ENCODE measurements around the gene TMEM131. TPM values are rescaled to one million over a fixed set of nuclear protein-coding genes. Genes with fewer than 3 reads are reported as not detected.
"Not testable (repeated sequence)": the region's sequence is repeated elsewhere in the genome, so short reads cannot be mapped to it uniquely, and the experiment has no call there.

The TMEM131 gene
- total RNA-seq, 2 experiments from 2014 or later, result 39.7 to 40.6 TPM

- POLR2A ChIA-PET, result no interaction called here
- Mint-ChIP-seq H3K4me3 (no peak overlapping the region), H3K4me1 (peaks cover 1% of the 10 kb centered on the region), H3K27me3 (no peaks in the 10 kb centered on the region), H3K9me3 (no peaks in the 10 kb centered on the region), H3K27ac (no peak overlapping the region), H3K36me3 (ENCODE audit: low read depth) (peaks cover 8% of the 10 kb centered on the region)
- CTCF ChIA-PET, result interaction anchor here (0.6 kb wide), 1 partner anchor 249 kb away, joined by 3 read pairs; no protein-coding TSS in a partner anchor
- DNase-seq, result no peak
Observed at GRCh38 chr2:97928591-97928990, 67.2 kb downstream of the TMEM131 start.

GRCh38 chr2:97926946-97927345 is 68.8 kb downstream of the TMEM131 start:
- DNase-seq, result no peak
- CTCF ChIA-PET, result interaction anchor here (1.3 kb wide), 1 partner anchor 10 kb away, joined by 3 read pairs; no protein-coding TSS in a partner anchor
- peaks cover 1% of the 10 kb centered on the region for H3K4me1 Mint-ChIP-seq
- POLR2A ChIA-PET, result no interaction called here
- peaks cover 15% of the 10 kb centered on the region for H3K36me3 Mint-ChIP-seq (ENCODE audit: low read depth)
- no peaks in the 10 kb centered on the region for H3K27me3 Mint-ChIP-seq
- peaks cover 2% of the 10 kb centered on the region for H3K9me3 Mint-ChIP-seq
- H3K4me3 Mint-ChIP-seq, result no peak overlapping the region
- no peak overlapping the region for H3K27ac Mint-ChIP-seq

DNA sequence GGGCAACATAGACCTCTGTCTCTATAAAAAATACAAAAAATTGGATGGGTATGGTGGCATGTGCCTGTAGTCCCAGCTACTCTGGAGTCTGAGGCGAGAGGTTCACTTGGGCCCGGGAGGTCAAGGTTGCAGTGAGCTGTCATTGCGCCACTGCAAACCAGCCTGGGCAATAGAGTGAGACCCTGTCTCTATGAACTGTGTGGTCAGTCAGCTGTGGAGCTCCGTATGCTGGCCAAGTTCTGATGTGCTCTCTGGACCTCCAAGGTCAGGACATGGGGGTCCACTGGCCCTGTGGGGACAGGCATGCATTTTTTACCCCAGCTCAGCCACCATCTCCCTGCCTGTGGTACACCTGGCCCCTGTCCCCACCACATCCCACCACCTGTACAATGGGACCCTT is 71.6 kb downstream of the TMEM131 start:
- Mint-ChIP-seq H3K27ac (no peak overlapping the region), H3K4me1 (no peaks in the 10 kb centered on the region), H3K27me3 (no peaks in the 10 kb centered on the region), H3K36me3 (ENCODE audit: low read depth) (peaks cover 38% of the 10 kb centered on the region), H3K4me3 (no peak overlapping the region), H3K9me3 (peaks cover 25% of the 10 kb centered on the region)
- CTCF ChIA-PET, result interaction anchor here (0.6 to 1.3 kb wide), 4 partner anchors 12 to 1704 kb away, joined by 3 to 7 read pairs (median 3); no protein-coding TSS in a partner anchor
- no peak for DNase-seq
- POLR2A ChIA-PET, result no interaction called here

- H3K9me3 Mint-ChIP-seq, result peaks cover 32% of the 10 kb centered on the region
- no peak for DNase-seq
- ChIA-PET CTCF (no interaction called here), POLR2A (no interaction called here)
- no peaks in the 10 kb centered on the region for H3K4me1 Mint-ChIP-seq
- peaks cover 44% of the 10 kb centered on the region for H3K36me3 Mint-ChIP-seq (ENCODE audit: low read depth)
- H3K27ac Mint-ChIP-seq, result no peak overlapping the region
- H3K27me3 Mint-ChIP-seq, result no peaks in the 10 kb centered on the region
- no peak overlapping the region for H3K4me3 Mint-ChIP-seq
Observed at GRCh38 chr2:97919858-97920257, 75.9 kb downstream of the TMEM131 start.

DNA sequence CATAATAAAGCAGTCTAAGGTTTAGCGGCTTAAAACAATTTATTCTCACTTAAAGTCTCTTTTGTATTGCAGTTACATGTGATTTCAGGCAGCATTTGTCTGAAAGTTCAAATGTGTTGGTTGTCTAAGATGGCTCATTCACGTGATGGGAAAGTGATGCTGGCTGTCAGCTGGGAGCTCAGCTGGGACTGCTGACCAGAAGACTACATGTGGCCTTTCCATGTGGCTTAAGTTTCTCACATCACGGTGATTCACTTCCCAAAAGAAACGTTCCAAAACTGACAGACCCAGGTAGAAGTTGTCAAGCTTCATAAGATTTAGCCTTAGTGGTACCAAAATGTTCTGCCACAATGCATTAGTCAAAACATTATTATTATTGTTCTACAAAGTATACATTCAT is 76.9 kb downstream of the TMEM131 start:
- H3K9me3 Mint-ChIP-seq, result peaks cover 32% of the 10 kb centered on the region
- no peak overlapping the region for H3K4me3 Mint-ChIP-seq
- peaks cover 5% of the 10 kb centered on the region for H3K4me1 Mint-ChIP-seq
- POLR2A ChIA-PET, result no interaction called here
- CTCF ChIA-PET, result no interaction called here
- DNase-seq, result no peak
- H3K27me3 Mint-ChIP-seq, result no peaks in the 10 kb centered on the region
- peaks cover 43% of the 10 kb centered on the region for H3K36me3 Mint-ChIP-seq (ENCODE audit: low read depth)
- H3K27ac Mint-ChIP-seq, result no peak overlapping the region

GRCh38 chr2:97917668-97918067 is 78.1 kb downstream of the TMEM131 start:
- CTCF ChIA-PET, H3K4me3 Mint-ChIP-seq, H3K27ac Mint-ChIP-seq, H3K27me3 Mint-ChIP-seq, DNase-seq, POLR2A ChIA-PET, H3K4me1 Mint-ChIP-seq: not testable (repeated sequence)
- Mint-ChIP-seq H3K36me3 (ENCODE audit: low read depth) (peaks cover 45% of the 10 kb centered on the region), H3K9me3 (peaks cover 32% of the 10 kb centered on the region)

- DNase-seq, result no peak
- Mint-ChIP-seq H3K27ac (no peak overlapping the region), H3K36me3 (ENCODE audit: low read depth) (peaks cover 37% of the 10 kb centered on the region), H3K4me1 (peaks cover 18% of the 10 kb centered on the region), H3K4me3 (no peak overlapping the region), H3K9me3 (peaks cover 14% of the 10 kb centered on the region), H3K27me3 (no peaks in the 10 kb centered on the region)
- ChIA-PET CTCF (no interaction called here), POLR2A (no interaction called here)
Observed at GRCh38 chr2:97914691-97915213, 81.0 kb downstream of the TMEM131 start.

- Mint-ChIP-seq H3K4me1 (peaks cover 18% of the 10 kb centered on the region), H3K36me3 (ENCODE audit: low read depth) (peaks cover 36% of the 10 kb centered on the region), H3K4me3 (no peak overlapping the region), H3K27me3 (no peaks in the 10 kb centered on the region), H3K27ac (no peak overlapping the region), H3K9me3 (peaks cover 10% of the 10 kb centered on the region)
- POLR2A ChIA-PET, result no interaction called here
- CTCF ChIA-PET, result interaction anchor here (0.8 to 1.4 kb wide), 2 partner anchors 18 to 107 kb away, joined by 3 read pairs; no protein-coding TSS in a partner anchor
- DNase-seq, result no peak
Observed at GRCh38 chr2:97913846-97914245, 81.9 kb downstream of the TMEM131 start.

DNA sequence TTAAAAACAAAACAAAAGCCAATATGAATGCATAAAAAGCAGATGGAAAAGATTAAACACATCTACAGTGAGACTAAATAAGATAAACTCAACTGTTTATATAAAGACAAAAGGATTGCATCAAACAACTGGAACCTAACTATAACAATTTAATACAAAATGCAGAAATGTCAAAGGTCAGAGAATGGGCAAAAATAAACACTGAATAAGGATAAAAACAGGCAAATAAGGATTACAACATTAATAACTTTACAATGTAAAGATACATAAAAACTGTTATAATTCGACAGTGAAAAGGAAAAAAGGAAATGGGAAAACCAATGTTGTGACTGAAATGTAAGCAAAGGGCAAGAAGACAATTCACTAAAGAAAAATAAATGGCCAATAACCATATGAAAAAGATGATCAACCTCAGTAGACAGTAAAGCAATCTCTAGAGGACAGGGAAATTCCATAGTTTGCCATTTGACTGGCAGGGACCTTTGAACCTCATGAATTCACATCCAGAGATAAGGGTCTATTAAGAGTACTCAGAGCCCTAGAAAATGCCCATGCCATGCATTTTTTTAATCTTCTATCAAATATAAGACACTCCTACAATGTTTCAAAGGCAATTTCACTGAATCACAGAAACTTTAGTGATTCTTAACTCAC is 83.7 kb downstream of the TMEM131 start:
- H3K27ac Mint-ChIP-seq, result no peak overlapping the region
- H3K9me3 Mint-ChIP-seq, result peaks cover 4% of the 10 kb centered on the region
- DNase-seq, result no peak
- ChIA-PET CTCF (interaction anchor here (1.1 kb wide), 1 partner anchor 19 kb away, joined by 3 read pairs; no protein-coding TSS in a partner anchor), POLR2A (no interaction called here)
- no peak overlapping the region for H3K4me3 Mint-ChIP-seq
- no peaks in the 10 kb centered on the region for H3K27me3 Mint-ChIP-seq
- peaks cover 33% of the 10 kb centered on the region for H3K36me3 Mint-ChIP-seq (ENCODE audit: low read depth)
- H3K4me1 Mint-ChIP-seq, result peaks cover 18% of the 10 kb centered on the region

- DNase-seq, result no peak
- Mint-ChIP-seq H3K9me3 (peaks cover 4% of the 10 kb centered on the region), H3K4me1 (peaks cover 18% of the 10 kb centered on the region), H3K27ac (no peak overlapping the region), H3K27me3 (no peaks in the 10 kb centered on the region), H3K4me3 (no peak overlapping the region), H3K36me3 (ENCODE audit: low read depth) (peaks cover 40% of the 10 kb centered on the region)
- POLR2A ChIA-PET, result no interaction called here
- CTCF ChIA-PET, result interaction anchor here (1.1 kb wide), 1 partner anchor 19 kb away, joined by 3 read pairs; no protein-coding TSS in a partner anchor
Observed at GRCh38 chr2:97911206-97911921, 84.4 kb downstream of the TMEM131 start.

DNA sequence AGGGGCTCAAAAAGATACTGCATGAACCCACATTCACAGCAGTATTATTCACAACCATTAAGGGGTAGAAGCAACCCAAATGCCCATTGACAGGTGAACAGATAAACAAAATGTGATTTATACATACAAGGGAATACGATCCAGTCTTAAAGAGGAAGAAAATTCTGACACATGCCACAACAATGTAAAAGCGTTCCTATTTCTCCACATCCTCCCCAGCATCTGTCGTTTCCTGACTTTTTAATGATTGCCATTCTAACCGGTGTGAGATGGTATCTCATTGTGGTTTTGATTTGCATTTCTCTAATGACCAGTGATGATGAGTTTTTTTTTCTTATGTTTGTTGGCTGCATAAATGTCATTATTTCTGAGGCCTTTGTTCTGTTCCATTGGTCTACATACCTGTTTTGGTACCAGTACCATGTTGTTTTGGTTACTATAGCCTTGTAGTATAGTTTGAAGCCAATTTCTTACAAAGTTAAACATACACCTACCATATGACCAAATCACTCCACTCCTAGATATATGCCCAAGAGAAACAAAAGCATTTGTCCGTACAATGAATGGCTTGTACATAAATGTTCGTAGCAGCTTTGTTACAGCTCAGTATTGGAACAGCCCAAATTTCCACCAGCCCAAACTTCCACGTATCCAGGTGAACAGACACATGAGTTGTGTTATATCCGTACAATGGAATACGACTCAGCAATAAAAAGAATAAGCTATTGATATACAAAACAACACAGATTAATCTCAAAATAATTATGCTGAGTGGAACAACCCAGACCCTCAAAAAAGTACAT is 85.1 kb downstream of the TMEM131 start:
- no peak for DNase-seq
- ChIA-PET CTCF (interaction anchor here (1.1 kb wide), 1 partner anchor 18 kb away, joined by 3 read pairs; no protein-coding TSS in a partner anchor), POLR2A (no interaction called here)
- Mint-ChIP-seq H3K4me1 (peaks cover 18% of the 10 kb centered on the region), H3K4me3 (no peak overlapping the region), H3K36me3 (ENCODE audit: low read depth) (peaks cover 43% of the 10 kb centered on the region), H3K9me3 (peaks cover 4% of the 10 kb centered on the region), H3K27me3 (no peaks in the 10 kb centered on the region), H3K27ac (no peak overlapping the region)

- H3K27me3 Mint-ChIP-seq, result no peaks in the 10 kb centered on the region
- no peak for DNase-seq
- no peak overlapping the region for H3K27ac Mint-ChIP-seq
- H3K4me3 Mint-ChIP-seq, result no peak overlapping the region
- ChIA-PET POLR2A (no interaction called here), CTCF (no interaction called here)
- peaks cover 43% of the 10 kb centered on the region for H3K36me3 Mint-ChIP-seq (ENCODE audit: low read depth)
- H3K9me3 Mint-ChIP-seq, result peaks cover 4% of the 10 kb centered on the region
- H3K4me1 Mint-ChIP-seq, result peaks cover 12% of the 10 kb centered on the region
Observed at GRCh38 chr2:97908208-97908676, 87.5 kb downstream of the TMEM131 start.

Data from activated CD4-positive, alpha-beta T cell treated with anti-CD3 and anti-CD28 coated beads, Interleukin-2, amount 10 ng/mL, durations not matched to agents 7 days and 5 days (primary cell).